A673 (cell line): Measurements from ENCODE around the gene DDA1. TPM values are rescaled to one million over a fixed set of nuclear protein-coding genes. Genes with fewer than 3 reads are reported as not detected.
"Not testable (repeated sequence)": the region's sequence is repeated elsewhere in the genome, so short reads cannot be mapped to it uniquely, and the experiment has no call there.

Experiments used
- BruUV-seq: library from RNA; stranded (reverse); fragments of 400-500 nt; replicated peaks from 2 replicates; lab custom pipeline; 2021; lab: Mats Ljungman, UMichigan
- CTCF ChIA-PET: fragments of 300-600 bp; sonication (Branson Sonifier 250); formaldehyde crosslinking; loops from one replicate; lab custom pipeline; 2022; ENCODE audit warnings: antibody characterized with exemption; lab: Charles Lee
- POLR2A ChIA-PET: fragments of 300-600 bp; sonication (Branson Sonifier 250); formaldehyde crosslinking; loops from one replicate; lab custom pipeline; 2022; ENCODE audit warnings: antibody characterized with exemption; ENCODE audit not compliant: low non-redundant PET; lab: Charles Lee
- DNase-seq: peaks from one replicate; pipeline ENCODE4 v3.0.0-alpha.2; 2015; ENCODE audit warnings: low spot score
- H3K27ac ChIP-seq: fragments of 200-600 bp; sonication (generic); 2 replicates; pipeline ENCODE4 v1.5.1; 2016; ENCODE audit warnings: mixed run types, low read depth, mild to moderate bottlenecking, mixed read lengths, antibody characterized with exemption, low read length; ENCODE audit not compliant: poor library complexity, severe bottlenecking
- H3K27me3 ChIP-seq: fragments of 200-600 bp; sonication (generic); replicated peaks from 2 replicates; pipeline ENCODE4 v1.6.1; 2017; ENCODE audit warnings: mixed run types, low read depth, mild to moderate bottlenecking, mixed read lengths, antibody characterized with exemption, low read length; ENCODE audit not compliant: insufficient read depth, poor library complexity
- H3K36me3 ChIP-seq: fragments of 200-600 bp; sonication (generic); 2 replicates; pipeline ENCODE4 v1.6.1; 2016; ENCODE audit warnings: mixed run types, mild to moderate bottlenecking, mixed read lengths, antibody characterized with exemption, low read length; ENCODE audit not compliant: insufficient read depth, poor library complexity, severe bottlenecking
- H3K4me1 ChIP-seq: fragments of 200-600 bp; sonication (generic); 2 replicates; pipeline ENCODE4 v1.6.1; 2017; ENCODE audit warnings: mixed run types, mild to moderate bottlenecking, mixed read lengths, antibody characterized with exemption, low read length; ENCODE audit not compliant: insufficient read depth, poor library complexity, severe bottlenecking
- H3K4me3 ChIP-seq: fragments of 200-600 bp; sonication (generic); 2 replicates; pipeline ENCODE4 v1.5.1; 2016; ENCODE audit warnings: low read depth, mixed run types, mild to moderate bottlenecking, mixed read lengths, low read length; ENCODE audit not compliant: poor library complexity, severe bottlenecking
- H3K9me3 ChIP-seq: fragments of 200-600 bp; sonication (generic); 2 replicates; pipeline ENCODE4 v1.6.1; 2016; ENCODE audit warnings: mixed run types, low read depth, mild to moderate bottlenecking, mixed read lengths, antibody characterized with exemption, low read length; ENCODE audit not compliant: poor library complexity, severe bottlenecking
- CTCF ChIP-seq: fragments of 300-800, 200-600 bp; sonication (generic); conservative IDR thresholded peaks from 2 replicates; pipeline ENCODE4 v1.5.1; 2017; ENCODE audit warnings: low read depth, mild to moderate bottlenecking, antibody characterized with exemption, low read length, moderate library complexity, mixed read lengths
- EZH2 ChIP-seq: fragments of 200-600 bp; sonication (generic); IDR thresholded peaks from 2 replicates; pipeline ENCODE4 v1.6.1; 2017; ENCODE audit warnings: borderline replicate concordance, low read depth, mild to moderate bottlenecking, mixed read lengths, antibody characterized with exemption, low read length; ENCODE audit not compliant: poor library complexity, severe bottlenecking
- intact Hi-C: fragments of 100-400 bp; cut with micrococcal nuclease; formaldehyde crosslinking; loops from one replicate; pipeline ENCODE4 v1.10.0; 2022; ENCODE audit not compliant: unreplicated experiment
- total RNA-seq: library from RNA; stranded (reverse); gene quantifications from 2 replicates; pipeline ENCODE4 v1.2.3, GENCODE V29; 2021

DDA1 gene
- total RNA-seq, 1 experiment from 2014 or later: 68.5 TPM

GRCh38 chr19:17293605-17294004, 15.8 kb upstream of the DDA1 start:
- intact Hi-C loops: loop anchor here (1.0 kb wide), 1 partner anchor 93 kb away; no protein-coding TSS in a partner anchor
- Histone ChIP-seq H3K4me1 (peaks cover 8% of the 10 kb centered on the region), H3K27me3 (no peaks in the 10 kb centered on the region), H3K36me3 (peaks cover 14% of the 10 kb centered on the region), H3K27ac (no peak overlapping the region), H3K4me3 (no peak overlapping the region), H3K9me3 (no peaks in the 10 kb centered on the region)
- no peak for DNase-seq
- TF ChIP-seq EZH2: no peak
- no peak for TF ChIP-seq CTCF
- CTCF ChIA-PET: interaction anchor here (0.7 to 0.8 kb wide), 2 partner anchors 13 to 93 kb away, joined by 4 to 9 read pairs; no protein-coding TSS in a partner anchor
- BruUV-seq: TSS peak; percentile 60
- POLR2A ChIA-PET: no interaction called here

GRCh38 chr19:17294051-17294891, 15.1 kb upstream of the DDA1 start:
- Histone ChIP-seq H3K27me3 (no peaks in the 10 kb centered on the region), H3K4me1 (peaks cover 8% of the 10 kb centered on the region), H3K27ac (no peak overlapping the region), H3K36me3 (peaks cover 15% of the 10 kb centered on the region), H3K4me3 (no peak overlapping the region), H3K9me3 (no peaks in the 10 kb centered on the region)
- intact Hi-C loops: no loop called here
- ChIA-PET CTCF (interaction anchor here (0.5 to 1.0 kb wide), 2 partner anchors 92 to 200 kb away, joined by 3 to 4 read pairs; no protein-coding TSS in a partner anchor), POLR2A (no interaction called here)
- no peak for DNase-seq
- BruUV-seq: no TSS peak
- no peak for TF ChIP-seq CTCF
- TF ChIP-seq EZH2: no peak

- CTCF ChIA-PET, H3K9me3 ChIP-seq, intact Hi-C loops, DNase-seq, H3K27me3 ChIP-seq, POLR2A ChIA-PET, H3K4me3 ChIP-seq, H3K4me1 ChIP-seq, BruUV-seq, H3K27ac ChIP-seq: not testable (repeated sequence)
- H3K36me3 ChIP-seq: peaks cover 15% of the 10 kb centered on the region
Measured at GRCh38 chr19:17295551-17295950, 13.8 kb upstream of the DDA1 start.
